ENCODE data around the gene NCDN.

NCDN gene

DNA sequence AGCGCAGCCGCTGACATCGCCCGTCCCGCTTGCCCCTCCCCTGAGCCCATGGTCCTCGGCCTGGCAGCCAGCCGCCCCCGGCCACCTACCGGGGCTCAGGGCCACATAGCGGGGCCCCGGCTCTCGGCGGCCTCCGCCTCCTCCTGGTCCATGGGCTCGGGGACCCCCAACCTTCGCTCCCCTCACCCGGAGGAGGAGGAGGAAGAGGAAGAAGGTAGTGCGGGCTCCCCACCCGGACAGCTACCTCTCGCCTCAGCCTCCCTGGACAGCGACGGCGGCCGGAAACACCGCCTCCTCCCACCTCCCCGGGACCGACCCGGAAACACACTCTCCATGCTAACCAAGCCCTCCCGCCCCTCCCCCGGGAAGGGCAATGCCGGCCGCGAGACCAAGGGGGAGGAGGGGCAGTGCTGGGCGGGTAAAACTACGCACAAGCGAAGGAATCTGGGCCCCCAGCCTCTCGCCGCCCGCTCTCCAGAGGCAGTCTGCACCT, 435 bp upstream of the NCDN start, which contains the start of gene KIAA0319L:
Gene KIAA0319L, minus strand, starts transcription at position 286 of the 493 bp plus-strand sequence. CDS start 2,912 bp downstream, outside the sequence.
- no peaks in the 10 kb centered on the region for H3K36me3 ChIP-seq (ENCODE audit: control insufficient read depth, insufficient read depth, low read length)
- H3K27ac ChIP-seq (ENCODE audit: low read depth, low read length) = peak within 1 kb of the TSS; percentile 94
- no peaks in the 10 kb centered on the region for H3K27me3 ChIP-seq (ENCODE audit: control insufficient read depth, insufficient read depth, low read length)
- H3K4me3 ChIP-seq (ENCODE audit: low read length) = peak within 1 kb of the TSS; percentile 75
- H3K9ac ChIP-seq (ENCODE audit: low read length) = peak within 1 kb of the TSS; percentile 68
- H3K4me1 ChIP-seq (ENCODE audit: control insufficient read depth, insufficient read depth, low read length) = peaks cover 23% of the 10 kb centered on the region

DNA sequence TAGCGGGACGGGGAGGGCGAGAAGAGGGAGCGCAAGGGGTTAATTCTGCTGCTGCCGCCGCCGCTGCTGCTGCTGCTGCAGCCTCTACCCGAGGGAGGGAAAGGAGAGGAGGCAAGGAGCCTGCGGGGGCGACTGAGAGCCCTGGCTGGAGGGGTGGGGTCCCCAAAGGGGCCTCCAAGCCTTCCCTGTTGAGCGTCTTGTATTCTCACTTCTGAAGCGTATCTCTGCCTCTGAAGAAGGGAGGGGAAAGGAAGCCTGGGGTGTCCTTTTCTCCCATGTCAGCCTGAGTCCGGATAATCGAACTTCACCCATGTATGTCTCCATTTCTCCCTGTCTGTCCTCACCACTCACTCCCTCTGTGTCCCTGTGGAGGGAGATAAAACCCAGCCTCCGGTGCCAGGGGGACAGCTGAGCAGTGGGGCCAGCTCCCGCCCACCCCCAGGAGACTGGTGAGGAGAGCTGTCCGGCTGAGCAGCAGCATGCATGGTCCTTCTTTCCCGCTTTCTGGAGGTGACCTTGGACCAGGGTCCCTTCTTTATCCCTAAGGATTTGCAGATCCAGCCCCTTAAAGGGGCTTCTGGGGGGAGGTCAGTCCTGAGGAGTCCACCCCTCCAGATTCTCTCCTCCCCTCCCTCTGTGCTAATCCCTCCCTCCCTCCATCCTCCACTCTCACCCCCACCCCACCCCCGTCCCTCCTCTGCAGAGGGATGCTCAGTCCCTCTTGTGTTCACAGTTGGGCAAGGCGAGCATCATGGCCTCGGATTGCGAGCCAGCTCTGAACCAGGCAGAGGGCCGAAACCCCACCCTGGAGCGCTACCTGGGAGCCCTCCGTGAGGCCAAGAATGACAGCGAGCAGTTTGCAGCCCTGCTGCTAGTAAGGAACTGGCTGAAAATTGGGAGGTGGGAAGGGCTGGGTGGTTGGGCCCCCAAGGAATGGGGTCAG, 1.0 kb downstream of the NCDN start:
- Histone ChIP-seq H3K4me1 (ENCODE audit: control insufficient read depth, insufficient read depth, low read length) (peaks cover 23% of the 10 kb centered on the region), H3K27me3 (ENCODE audit: control insufficient read depth, insufficient read depth, low read length) (no peaks in the 10 kb centered on the region), H3K36me3 (ENCODE audit: control insufficient read depth, insufficient read depth, low read length) (no peaks in the 10 kb centered on the region), H3K4me3 (ENCODE audit: low read length) (peak overlapping the region; percentile 75), H3K9ac (ENCODE audit: low read length) (peak overlapping the region; percentile 68), H3K27ac (ENCODE audit: low read depth, low read length) (peak overlapping the region; percentile 94)

DNA sequence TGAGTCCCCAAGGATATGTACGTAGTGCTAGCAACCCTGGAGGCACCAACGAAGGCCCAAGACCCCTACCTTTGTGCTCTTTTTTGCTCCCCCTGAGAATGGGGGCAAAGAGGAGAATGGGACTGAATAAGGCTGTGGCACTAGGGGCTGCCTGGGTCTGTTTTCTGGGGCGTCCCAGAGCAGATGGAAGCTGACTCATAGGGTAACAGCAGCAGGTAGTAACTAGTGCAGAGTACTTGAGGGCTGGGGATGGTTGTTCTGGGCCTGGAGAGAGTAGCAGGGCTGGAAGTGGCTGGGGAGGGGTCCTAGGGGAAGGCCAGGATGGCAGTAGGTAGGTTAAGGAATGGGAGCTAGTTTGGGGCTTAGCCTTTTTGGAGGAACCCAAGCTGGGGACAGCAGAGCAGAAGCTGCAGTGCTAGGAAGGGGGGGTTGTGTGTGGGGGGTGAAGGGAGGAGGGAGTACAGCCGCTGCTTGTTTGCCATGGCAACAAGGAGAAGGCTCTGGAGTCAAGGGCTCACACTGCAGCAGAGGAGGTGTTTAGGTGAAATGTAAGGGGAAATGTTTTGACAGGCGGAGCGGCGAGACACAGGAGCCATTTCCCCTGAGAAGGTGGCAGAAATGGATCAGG, 1.8 kb downstream of the NCDN start:
- Histone ChIP-seq H3K36me3 (ENCODE audit: control insufficient read depth, insufficient read depth, low read length) (no peaks in the 10 kb centered on the region), H3K27me3 (ENCODE audit: control insufficient read depth, insufficient read depth, low read length) (no peaks in the 10 kb centered on the region), H3K27ac (ENCODE audit: low read depth, low read length) (no peak overlapping the region), H3K4me3 (ENCODE audit: low read length) (no peak overlapping the region), H3K4me1 (ENCODE audit: control insufficient read depth, insufficient read depth, low read length) (peaks cover 21% of the 10 kb centered on the region), H3K9ac (ENCODE audit: low read length) (no peak overlapping the region)

DNA sequence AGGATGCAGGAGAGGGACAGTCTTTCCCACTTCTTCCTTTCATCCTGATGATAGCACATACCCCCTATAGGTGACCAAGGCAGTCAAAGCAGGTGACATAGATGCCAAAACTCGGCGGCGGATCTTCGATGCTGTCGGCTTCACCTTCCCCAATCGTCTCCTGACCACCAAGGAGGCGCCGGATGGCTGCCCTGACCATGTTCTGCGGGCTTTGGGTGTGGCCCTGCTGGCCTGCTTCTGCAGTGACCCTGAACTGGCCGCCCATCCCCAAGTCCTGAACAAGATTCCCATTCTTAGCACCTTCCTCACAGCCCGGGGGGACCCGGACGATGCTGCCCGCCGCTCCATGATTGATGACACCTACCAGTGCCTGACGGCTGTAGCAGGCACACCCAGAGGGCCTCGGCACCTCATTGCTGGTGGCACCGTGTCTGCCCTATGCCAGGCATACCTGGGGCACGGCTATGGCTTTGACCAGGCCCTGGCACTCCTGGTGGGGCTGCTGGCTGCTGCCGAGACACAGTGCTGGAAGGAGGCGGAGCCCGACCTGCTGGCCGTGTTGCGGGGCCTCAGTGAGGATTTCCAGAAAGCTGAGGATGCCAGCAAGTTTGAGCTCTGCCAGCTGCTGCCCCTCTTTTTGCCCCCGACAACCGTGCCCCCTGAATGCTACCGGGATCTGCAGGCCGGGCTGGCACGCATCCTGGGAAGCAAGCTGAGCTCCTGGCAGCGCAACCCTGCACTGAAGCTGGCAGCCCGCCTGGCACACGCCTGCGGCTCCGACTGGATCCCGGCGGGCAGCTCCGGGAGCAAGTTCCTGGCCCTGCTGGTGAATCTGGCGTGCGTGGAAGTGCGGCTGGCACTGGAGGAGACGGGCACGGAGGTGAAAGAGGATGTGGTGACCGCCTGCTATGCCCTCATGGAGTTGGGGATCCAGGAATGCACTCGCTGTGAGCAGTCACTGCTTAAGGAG, 2.9 kb downstream of the NCDN start:
- Histone ChIP-seq H3K9ac (ENCODE audit: low read length) (no peak overlapping the region), H3K27ac (ENCODE audit: low read depth, low read length) (peak overlapping the region; percentile 64), H3K27me3 (ENCODE audit: control insufficient read depth, insufficient read depth, low read length) (no peaks in the 10 kb centered on the region), H3K36me3 (ENCODE audit: control insufficient read depth, insufficient read depth, low read length) (no peaks in the 10 kb centered on the region), H3K4me3 (ENCODE audit: low read length) (peak overlapping the region; percentile 2), H3K4me1 (ENCODE audit: control insufficient read depth, insufficient read depth, low read length) (peaks cover 21% of the 10 kb centered on the region)

DNA sequence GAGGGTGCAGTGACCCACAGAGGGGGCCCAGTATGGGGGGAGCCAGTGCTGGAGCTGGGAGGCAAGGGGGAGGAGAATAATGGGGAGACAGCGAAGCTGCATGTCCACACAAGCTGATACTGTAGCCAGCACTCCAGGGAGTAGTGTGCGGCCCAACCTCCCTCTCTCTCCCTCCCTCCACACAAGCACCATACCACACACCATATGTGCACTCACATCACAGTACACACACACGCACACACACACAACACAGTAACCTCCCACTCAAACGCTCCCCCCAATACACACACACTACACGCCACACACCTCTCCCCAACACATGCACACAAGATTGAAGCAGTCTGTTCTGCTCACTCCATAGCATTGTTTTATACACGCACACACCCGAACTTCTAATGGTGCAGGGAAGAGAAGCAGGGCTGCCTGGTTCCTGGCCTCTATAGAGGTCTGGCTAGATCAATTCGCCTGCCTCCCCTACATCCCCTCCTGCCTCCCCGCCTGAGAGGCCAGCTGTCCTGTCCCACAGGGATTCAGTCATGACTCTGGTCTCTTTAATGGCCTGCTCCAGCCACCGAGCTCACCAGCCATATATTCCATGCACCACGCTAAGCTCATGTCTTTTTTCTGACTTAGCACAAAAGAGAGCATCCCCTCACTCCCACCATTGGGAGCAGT, 3.8 kb downstream of the NCDN start:
- H3K4me1 ChIP-seq (ENCODE audit: control insufficient read depth, insufficient read depth, low read length) = peaks cover 14% of the 10 kb centered on the region
- peak overlapping the region; percentile 2 for H3K4me3 ChIP-seq (ENCODE audit: low read length)
- H3K9ac ChIP-seq (ENCODE audit: low read length) = no peak overlapping the region
- peak overlapping the region; percentile 64 for H3K27ac ChIP-seq (ENCODE audit: low read depth, low read length)
- H3K36me3 ChIP-seq (ENCODE audit: control insufficient read depth, insufficient read depth, low read length) = no peaks in the 10 kb centered on the region
- H3K27me3 ChIP-seq (ENCODE audit: control insufficient read depth, insufficient read depth, low read length) = no peaks in the 10 kb centered on the region

DNA sequence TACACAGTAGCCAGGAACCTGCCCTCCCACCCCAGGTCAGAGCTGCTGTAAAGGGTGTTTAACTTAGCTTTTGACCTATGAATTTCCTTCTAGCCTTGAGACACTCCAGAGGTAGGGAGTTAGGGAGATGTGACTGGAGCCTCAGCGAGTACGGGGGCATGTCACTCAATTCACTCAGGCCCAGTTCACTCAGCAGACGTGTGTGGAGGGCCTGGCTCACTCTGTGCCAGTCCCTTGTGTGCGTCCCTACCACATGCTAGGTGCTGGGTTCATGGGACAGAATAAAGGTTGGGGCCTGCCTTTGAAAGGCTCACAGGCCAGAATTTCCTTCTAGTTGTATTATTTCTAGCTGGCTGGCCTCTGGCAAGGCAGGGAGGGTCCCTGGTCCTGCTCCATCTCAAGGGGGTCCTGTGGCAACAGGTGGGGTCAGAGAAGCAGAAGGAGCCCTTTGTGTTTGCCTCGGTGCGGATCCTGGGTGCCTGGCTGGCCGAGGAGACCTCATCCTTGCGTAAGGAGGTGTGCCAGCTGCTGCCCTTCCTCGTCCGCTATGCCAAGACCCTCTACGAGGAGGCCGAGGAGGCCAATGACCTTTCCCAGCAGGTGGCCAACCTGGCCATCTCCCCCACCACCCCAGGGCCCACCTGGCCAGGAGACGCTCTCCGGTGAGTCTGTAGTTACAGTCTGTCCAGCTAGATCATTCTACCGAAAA, 4.5 kb downstream of the NCDN start:
- Histone ChIP-seq H3K27me3 (ENCODE audit: control insufficient read depth, insufficient read depth, low read length) (no peaks in the 10 kb centered on the region), H3K36me3 (ENCODE audit: control insufficient read depth, insufficient read depth, low read length) (no peaks in the 10 kb centered on the region), H3K4me1 (ENCODE audit: control insufficient read depth, insufficient read depth, low read length) (peaks cover 13% of the 10 kb centered on the region), H3K27ac (ENCODE audit: low read depth, low read length) (no peak overlapping the region), H3K9ac (ENCODE audit: low read length) (no peak overlapping the region), H3K4me3 (ENCODE audit: low read length) (no peak overlapping the region)

DNA sequence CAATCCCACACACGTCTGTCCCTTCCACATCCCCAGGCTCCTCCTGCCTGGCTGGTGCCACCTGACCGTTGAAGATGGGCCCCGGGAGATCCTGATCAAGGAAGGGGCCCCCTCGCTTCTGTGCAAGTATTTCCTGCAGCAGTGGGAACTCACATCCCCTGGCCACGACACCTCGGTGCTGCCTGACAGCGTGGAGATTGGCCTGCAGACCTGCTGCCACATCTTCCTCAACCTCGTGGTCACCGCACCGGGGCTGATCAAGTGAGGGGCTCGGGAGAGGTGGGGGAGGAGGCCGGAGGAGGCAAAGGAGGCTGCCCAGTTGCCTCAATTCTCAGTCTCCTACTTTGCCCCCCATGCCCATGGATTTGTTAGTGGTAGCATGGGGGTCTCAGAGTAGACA, 5.6 kb downstream of the NCDN start:
- Histone ChIP-seq H3K4me1 (ENCODE audit: control insufficient read depth, insufficient read depth, low read length) (peaks cover 10% of the 10 kb centered on the region), H3K27ac (ENCODE audit: low read depth, low read length) (no peak overlapping the region), H3K36me3 (ENCODE audit: control insufficient read depth, insufficient read depth, low read length) (no peaks in the 10 kb centered on the region), H3K27me3 (ENCODE audit: control insufficient read depth, insufficient read depth, low read length) (no peaks in the 10 kb centered on the region), H3K9ac (ENCODE audit: low read length) (no peak overlapping the region), H3K4me3 (ENCODE audit: low read length) (no peak overlapping the region)

DNA sequence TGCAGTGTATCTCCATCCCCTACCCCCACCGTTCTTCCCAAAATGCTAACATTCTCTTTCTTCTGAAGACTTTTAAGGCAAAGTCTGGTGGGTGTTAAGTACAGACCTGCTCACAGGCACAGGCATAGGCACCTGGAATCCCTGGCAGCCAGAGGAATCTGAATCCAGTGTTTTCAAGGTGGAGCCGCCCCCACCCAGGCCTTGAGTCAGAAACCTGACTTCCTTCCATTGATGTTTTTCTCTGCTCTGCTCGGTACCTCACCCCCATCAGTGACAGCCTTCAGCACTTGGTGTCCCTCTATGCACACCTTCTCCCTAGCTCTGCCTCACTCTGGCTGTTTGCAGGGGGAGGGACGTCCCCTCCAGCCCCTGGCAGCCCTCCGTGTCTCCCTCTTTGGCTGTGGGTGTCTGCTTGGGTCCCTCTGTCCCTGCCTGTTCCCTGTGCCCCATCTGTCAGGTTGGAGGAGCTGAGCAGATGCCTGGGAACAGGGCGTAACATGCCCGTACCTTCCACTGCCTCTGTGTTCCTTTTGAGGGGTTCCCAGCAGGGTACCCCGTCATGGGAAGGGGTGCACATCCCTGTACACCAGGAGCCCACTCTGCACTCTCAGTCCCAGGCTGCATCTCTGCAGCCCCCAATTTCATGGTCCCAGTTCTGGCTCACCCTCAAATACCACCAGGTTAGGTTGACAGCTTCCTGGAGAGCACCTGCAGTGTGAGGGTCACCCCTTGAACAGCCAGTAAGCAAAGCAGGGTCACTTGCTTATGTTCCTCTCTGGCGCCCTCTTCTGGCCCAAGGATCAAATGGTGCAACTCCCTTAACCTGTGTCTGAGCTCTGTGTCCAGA, 6.7 kb downstream of the NCDN start:
- H3K9ac ChIP-seq (ENCODE audit: low read length) = no peak overlapping the region
- H3K27me3 ChIP-seq (ENCODE audit: control insufficient read depth, insufficient read depth, low read length) = no peaks in the 10 kb centered on the region
- H3K27ac ChIP-seq (ENCODE audit: low read depth, low read length) = no peak overlapping the region
- H3K4me3 ChIP-seq (ENCODE audit: low read length) = no peak overlapping the region
- no peaks in the 10 kb centered on the region for H3K36me3 ChIP-seq (ENCODE audit: control insufficient read depth, insufficient read depth, low read length)
- H3K4me1 ChIP-seq (ENCODE audit: control insufficient read depth, insufficient read depth, low read length) = peaks cover 9% of the 10 kb centered on the region

DNA sequence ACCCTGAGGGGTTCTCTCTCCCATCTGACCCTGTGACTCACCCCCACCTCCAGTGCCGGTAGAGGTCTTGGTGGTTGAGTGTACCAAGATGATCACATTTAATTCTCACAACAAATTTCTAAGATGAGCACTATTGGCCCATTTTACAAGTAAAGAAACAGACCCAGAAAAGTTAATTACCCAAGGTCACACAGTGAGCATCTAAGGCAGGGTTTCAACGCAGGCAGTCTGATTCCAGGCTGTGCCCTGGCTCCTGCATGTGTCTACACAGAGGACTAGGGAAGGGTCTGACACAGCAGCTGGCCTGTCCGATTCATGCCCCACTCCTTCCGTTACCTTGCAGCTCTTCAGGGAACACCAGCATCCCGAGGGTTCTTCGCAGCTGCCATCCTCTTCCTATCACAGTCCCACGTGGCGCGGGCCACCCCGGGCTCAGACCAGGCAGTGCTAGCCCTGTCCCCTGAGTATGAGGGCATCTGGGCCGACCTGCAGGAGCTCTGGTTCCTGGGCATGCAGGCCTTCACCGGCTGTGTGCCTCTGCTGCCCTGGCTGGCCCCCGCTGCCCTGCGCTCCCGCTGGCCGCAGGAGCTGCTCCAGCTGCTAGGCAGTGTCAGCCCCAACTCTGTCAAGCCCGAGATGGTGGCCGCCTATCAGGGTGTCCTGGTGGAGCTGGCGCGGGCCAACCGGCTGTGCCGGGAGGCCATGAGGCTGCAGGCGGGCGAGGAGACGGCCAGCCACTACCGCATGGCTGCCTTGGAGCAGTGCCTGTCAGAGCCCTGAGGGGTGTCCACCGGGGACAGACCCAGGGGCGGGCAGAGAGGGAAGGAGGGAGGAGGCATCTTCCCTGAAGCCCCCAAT, 7.5 kb downstream of the NCDN start:
- Histone ChIP-seq H3K9ac (ENCODE audit: low read length) (no peak overlapping the region), H3K27me3 (ENCODE audit: control insufficient read depth, insufficient read depth, low read length) (no peaks in the 10 kb centered on the region), H3K4me3 (ENCODE audit: low read length) (no peak overlapping the region), H3K36me3 (ENCODE audit: control insufficient read depth, insufficient read depth, low read length) (no peaks in the 10 kb centered on the region), H3K4me1 (ENCODE audit: control insufficient read depth, insufficient read depth, low read length) (peaks cover 9% of the 10 kb centered on the region), H3K27ac (ENCODE audit: low read depth, low read length) (no peak overlapping the region)

DNA sequence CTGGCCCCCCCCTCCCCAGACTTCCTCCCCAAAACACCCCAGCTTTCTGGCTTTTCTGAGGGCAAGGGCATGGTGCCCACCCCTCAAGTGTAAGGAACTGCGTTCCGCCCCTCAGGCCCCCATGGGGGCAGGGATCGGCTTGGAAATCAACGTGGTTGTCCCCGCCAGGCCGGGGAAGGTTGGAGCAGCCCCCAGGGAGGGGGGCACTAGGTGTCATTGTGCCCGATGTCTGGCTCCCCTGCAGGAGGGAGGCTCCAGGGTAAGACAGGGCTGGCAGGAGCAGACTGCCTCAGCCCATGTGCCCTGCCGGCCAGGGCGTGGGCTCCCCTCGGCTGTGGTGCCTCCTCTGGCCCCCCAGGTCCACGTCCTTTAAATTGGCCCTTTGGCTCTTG, 8.1 kb downstream of the NCDN start:
- H3K27me3 ChIP-seq (ENCODE audit: control insufficient read depth, insufficient read depth, low read length) = no peaks in the 10 kb centered on the region
- no peak overlapping the region for H3K27ac ChIP-seq (ENCODE audit: low read depth, low read length)
- no peak overlapping the region for H3K9ac ChIP-seq (ENCODE audit: low read length)
- no peak overlapping the region for H3K4me3 ChIP-seq (ENCODE audit: low read length)
- H3K4me1 ChIP-seq (ENCODE audit: control insufficient read depth, insufficient read depth, low read length) = peaks cover 3% of the 10 kb centered on the region
- H3K36me3 ChIP-seq (ENCODE audit: control insufficient read depth, insufficient read depth, low read length) = no peaks in the 10 kb centered on the region
